Astrocyte (in vitro differentiated cells and primary cell): ENCODE measurements around the gene PLEKHO2.

ENCODE experiments used
- EZH2 ChIP-seq: IDR thresholded peaks from 2 replicates; pipeline ENCODE4 v1.6.1; 2012; ENCODE audit warnings: mild to moderate bottlenecking, low read length, inconsistent platforms; ENCODE audit not compliant: insufficient read depth
- TF ChIP-seq, protein P1 (sequence below): IDR thresholded peaks from 2 replicates; pipeline ENCODE4 v1.5.1; 2011; ENCODE audit warnings: low read depth, mild to moderate bottlenecking, inconsistent platforms, low read length, moderate library complexity; ENCODE audit not compliant: insufficient read depth

DNA sequence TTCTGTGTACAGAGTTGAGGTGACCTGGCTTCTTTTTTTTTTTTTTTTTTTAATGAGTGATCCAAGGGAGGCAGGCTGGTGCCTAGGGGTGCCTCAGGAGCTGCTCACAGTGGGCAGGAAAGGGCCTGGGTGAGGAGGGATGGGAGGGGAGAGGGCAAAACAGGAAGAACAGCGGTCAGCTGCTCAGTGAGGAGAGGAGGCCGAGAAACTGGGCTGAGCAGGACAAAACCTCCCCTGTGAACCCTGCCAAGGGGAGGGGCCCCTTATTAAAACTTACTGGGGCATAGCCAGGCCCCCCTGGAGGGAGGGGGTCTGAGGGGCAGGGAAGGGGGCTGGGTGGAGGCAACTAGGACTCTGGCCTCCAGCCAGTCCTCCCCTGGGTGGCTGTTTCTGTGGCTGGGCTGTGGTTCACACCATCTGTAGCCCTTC, 3.5 kb downstream of the PLEKHO2 start:
- no peak for TF ChIP-seq EZH2
- TF ChIP-seq, protein P1, sequence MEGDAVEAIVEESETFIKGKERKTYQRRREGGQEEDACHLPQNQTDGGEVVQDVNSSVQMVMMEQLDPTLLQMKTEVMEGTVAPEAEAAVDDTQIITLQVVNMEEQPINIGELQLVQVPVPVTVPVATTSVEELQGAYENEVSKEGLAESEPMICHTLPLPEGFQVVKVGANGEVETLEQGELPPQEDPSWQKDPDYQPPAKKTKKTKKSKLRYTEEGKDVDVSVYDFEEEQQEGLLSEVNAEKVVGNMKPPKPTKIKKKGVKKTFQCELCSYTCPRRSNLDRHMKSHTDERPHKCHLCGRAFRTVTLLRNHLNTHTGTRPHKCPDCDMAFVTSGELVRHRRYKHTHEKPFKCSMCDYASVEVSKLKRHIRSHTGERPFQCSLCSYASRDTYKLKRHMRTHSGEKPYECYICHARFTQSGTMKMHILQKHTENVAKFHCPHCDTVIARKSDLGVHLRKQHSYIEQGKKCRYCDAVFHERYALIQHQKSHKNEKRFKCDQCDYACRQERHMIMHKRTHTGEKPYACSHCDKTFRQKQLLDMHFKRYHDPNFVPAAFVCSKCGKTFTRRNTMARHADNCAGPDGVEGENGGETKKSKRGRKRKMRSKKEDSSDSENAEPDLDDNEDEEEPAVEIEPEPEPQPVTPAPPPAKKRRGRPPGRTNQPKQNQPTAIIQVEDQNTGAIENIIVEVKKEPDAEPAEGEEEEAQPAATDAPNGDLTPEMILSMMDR = no peak
